Retina (tissue), 1 donor: ENCODE data around the gene TMEM170B.

Source experiments
- DNase-seq: peaks from one replicate; pipeline ENCODE4 v3.0.0-alpha.2; 2016

The TMEM170B gene

DNA sequence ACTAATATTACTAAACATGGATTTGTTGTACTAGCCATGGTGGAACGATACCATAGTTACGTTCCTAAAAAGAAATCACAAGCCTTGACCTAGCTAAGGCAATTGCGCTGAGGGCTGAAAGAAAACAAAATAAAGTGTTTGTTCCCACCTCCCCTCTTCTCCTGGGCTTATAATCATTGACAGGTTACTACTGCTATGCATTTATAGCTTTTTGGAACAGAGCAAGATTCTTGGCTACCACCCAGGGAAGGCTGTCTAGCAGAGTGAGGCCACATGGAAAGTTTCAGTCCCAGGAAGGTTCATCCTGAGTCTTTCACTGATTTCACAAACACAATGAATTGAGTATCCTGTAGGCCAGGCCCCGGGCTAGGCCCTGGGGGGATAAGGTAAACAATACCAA, 84.6 kb downstream of the TMEM170B start:
- no peak for DNase-seq

DNA sequence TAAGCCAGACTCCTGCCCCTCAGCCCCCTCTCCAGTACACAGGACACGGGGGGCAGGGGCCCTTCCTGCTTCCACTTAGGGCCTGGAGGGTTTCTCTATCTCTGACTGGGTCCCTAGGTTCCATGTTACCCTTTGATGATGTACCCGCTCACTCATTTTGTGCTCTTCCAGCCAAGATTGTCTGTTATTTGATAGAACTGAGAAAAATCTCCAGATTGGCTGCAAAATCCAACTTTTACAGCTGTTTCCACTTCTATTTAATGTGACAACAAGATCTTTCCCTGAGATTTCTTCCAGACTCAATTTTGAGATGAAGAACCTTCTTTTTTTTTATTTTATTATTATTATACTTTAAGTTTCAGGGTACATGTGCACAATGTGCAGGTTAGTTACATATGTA, 85.7 kb downstream of the TMEM170B start:
- DNase-seq: no peak

DNA sequence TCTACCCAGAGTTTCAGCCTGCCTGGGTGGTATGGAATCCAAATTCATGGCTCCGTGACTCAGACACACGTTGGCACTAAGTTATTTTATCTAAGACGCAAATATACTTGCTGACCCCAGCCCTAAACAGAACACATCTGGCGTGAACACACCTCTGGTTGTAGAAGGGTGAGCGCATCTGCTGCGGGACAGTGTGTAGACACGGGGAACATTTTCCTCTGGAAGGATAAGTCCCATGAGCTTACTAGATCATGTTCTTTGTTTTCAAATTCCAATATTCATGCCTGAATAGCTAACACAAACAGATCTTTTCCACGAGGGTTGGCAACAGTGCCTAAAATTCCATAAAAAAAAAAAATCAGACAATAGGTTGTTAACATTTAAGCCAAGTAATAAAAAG, 87.8 kb downstream of the TMEM170B start:
- DNase-seq: no peak

DNA sequence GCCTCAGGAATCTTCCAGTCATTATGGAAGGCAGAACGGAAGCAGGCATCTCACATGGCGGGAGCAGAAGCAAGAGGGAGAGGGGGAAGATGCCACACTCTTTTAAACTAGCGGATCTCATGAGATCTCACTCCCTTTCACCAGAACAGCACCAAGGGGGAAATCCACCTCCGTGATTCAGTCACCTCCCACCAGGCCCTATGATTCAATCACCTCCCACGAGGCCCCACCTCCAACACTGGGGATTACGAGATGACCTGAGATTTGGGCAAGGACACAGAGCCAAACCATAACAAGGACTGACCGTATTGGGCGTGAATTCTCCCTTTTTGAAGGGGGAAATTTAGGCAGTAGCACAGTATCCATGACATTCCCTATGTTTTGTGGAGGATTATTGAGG, 88.8 kb downstream of the TMEM170B start:
- DNase-seq: no peak

DNA sequence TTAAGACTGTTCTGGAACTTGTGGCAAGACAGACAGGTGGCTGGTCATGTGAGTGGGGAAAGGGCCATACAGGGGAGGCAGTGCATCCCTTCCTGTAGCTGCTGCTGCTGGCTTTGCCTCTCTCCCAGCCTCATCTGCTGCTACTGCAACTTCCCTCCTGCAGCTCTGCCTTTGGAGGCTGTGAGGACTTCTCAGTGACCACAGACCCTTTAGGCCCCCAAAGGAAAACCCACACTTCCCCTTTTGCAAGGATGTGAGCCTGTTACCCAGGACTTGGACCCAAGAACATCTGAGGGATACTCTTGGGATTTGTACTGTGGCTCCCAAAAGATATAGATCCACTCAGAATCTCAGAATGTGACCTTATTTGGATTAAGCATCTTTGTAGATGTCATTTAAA, 91.0 kb downstream of the TMEM170B start:
- no peak for DNase-seq

DNA sequence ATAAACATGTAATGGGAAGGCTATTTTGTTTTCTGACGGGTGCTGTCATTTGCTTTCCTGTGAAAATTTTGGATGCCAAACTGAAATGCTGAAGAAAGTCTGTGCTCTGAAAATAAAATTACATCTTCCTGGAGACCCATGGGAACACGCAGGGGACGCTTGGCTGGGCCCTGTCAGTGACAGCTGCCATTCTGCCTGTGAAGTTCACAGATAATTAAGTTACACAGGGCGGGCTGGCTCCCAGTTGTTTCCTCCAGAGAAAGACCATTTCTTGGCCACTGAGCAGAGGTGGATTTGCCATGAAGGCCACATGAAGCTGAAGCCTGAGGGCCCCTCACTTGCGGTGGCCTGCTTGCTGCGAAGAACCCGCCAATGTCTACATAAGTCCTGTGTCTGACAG, 93.5 kb downstream of the TMEM170B start:
- peak; percentile 56 for DNase-seq

DNA sequence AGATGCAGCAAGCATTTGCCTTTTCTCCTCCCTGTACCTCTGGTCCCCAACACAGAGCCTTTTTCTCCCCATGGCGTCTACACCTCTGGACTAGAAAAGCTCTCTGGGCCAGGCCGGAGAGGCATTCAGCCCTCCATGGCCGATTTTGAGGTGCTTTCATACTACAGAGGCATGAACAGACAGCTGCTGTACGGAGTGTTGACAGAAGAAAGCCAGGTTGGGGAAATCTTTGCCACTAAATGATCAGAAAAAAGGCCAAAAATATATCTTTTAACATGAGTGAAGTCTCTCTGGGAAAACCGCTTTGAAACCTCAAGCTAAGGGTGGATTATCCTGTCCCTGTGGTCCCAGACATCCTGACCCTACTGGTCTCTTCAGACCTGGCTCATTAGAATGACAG, 94.0 kb downstream of the TMEM170B start:
- no peak for DNase-seq

DNA sequence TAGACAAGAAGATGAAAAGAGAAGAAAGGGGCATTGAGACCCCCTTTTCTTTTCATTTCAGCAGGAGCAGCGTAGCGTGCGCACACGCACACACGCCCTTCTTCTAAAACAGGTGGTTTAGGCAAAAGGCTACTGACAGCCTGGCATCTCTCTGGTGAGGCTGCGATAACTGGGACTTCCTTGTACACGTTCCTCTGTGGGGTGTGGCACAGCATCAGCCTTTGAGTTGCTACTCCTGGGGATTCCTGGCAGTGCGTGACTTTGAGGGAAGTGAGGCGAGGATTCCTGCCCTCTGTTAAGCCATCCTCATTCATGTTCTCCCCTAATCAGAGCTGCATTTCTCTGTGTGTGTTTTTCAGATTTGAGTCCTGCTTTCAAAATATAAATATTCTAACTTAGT, 94.7 kb downstream of the TMEM170B start:
- no peak for DNase-seq

DNA sequence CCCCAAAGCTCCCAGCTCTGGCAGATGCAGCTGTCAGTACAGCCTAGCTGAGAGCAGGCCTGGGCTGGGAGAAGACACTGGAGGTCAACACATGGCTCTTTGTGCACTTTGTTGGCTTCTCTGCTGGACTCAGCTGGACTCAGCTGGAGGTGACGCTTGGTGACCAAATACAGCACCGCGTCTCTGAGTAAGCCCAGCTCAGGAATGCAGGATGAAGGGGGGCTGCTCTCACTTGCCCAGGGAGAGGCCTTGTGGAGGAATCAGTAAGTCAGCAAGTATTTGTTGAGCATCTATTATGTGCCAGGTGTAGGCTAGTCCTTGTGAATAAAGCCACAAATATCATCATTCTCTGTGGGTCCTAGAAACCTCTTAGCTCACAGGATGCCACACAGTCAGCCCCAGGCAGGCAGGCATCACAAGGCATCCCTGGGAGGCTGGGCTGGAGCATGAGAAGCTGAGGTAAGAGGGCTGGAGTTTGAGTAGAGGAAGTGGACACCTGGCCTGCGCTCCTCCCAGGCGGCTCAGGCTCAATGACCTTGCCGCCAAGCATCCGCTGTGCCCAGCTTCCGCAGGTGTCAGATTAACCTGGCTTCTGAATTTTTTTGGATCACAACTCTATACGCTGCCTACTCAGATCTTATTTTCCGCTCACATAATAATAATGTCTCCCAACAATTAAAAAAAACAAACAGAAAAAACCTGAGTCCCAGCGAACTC, 95.4 kb downstream of the TMEM170B start:
- DNase-seq: no peak
